Psoas muscle (tissue), 8 donors: Measurements from ENCODE around the gene ZDHHC15. TPM values are rescaled to one million over a fixed set of nuclear protein-coding genes. Genes with fewer than 3 reads are reported as not detected.
"Not testable (repeated sequence)": the region's sequence is repeated elsewhere in the genome, so short reads cannot be mapped to it uniquely, and the experiment has no call there.

ENCODE experiments used
- ATAC-seq, 4 donors: fragments of 200-7000 bp; cut with Tn5 transposase; one replicate each; pipeline ENCODE4 v1.9.1; 2020; ENCODE audit warnings: moderate library complexity in 3 of 4, mild to moderate bottlenecking in 2 of 4
- DNase-seq, 2 donors: peaks; one replicate each; pipeline ENCODE4 v3.0.0-alpha.2; 2020
- H3K27ac ChIP-seq: fragments of 200-600 bp; one replicate; pipeline ENCODE4 v1.8.0; 2022
- H3K27me3 ChIP-seq, 3 donors: fragments of 200-600 bp in 1 of 3; one replicate each; pipeline versions ENCODE4 v1.6.1 to v1.8.0; 2013 to 2022; ENCODE audit warnings: low read length in 2 of 3, mild to moderate bottlenecking in 2 of 3, moderate library complexity in 1 of 3; ENCODE audit not compliant: insufficient read depth in 3 of 3
- H3K36me3 ChIP-seq, 2 donors: fragments of 200-600 bp in 1 of 2; one replicate each; pipeline versions ENCODE4 v1.6.1 to v1.8.0; 2013 to 2022; ENCODE audit warnings: low read depth in 1 of 2, mild to moderate bottlenecking in 1 of 2, moderate library complexity in 1 of 2; ENCODE audit not compliant: insufficient read depth in 1 of 2
- H3K4me1 ChIP-seq: fragments of 200-600 bp; one replicate; pipeline ENCODE4 v1.8.0; 2022
- H3K4me3 ChIP-seq: fragments of 200-600 bp; one replicate; pipeline ENCODE4 v1.8.0; 2022; ENCODE audit warnings: mild to moderate bottlenecking
- H3K9me3 ChIP-seq: fragments of 200-600 bp; one replicate; pipeline ENCODE4 v1.8.0; 2022
- CTCF ChIP-seq: fragments of 200-600 bp; IDR thresholded peaks from one replicate; pipeline ENCODE4 v1.8.0; 2022; ENCODE audit warnings: antibody characterized with exemption
- WGBS, 3 donors: extraction: QIAGEN DNeasy Blood & Tissue Kit; methylation state at CpG; one replicate each; pipeline versions ENCODE4 v1.1.6 to v1.1.7; 2013; 5-methylcytosine and 5-hydroxymethylcytosine counted together
- intact Hi-C, 2 donors: fragments of 100-400 bp; cut with DNase I; formaldehyde crosslinking; loops; one replicate each; pipeline versions ENCODE4 v1.11.0 to v1.14.2; 2022
- polyA plus RNA-seq, 3 donors: library from polyadenylated mRNA; stranded (reverse); fragments of 200-250 nt; gene quantifications; one replicate each; pipeline ENCODE4 v1.2.3, GENCODE V29; 2013
- total RNA-seq, 4 donors: library from RNA; stranded (reverse); fragmentation: NEBNext Ultra II Directional in 2 of 4; extraction: Animal tissue kit (Norgen Biotek cat#: 25700) in 2 of 4; gene quantifications; one replicate each; pipeline versions ENCODE4 v1.2.1 to v1.2.4, GENCODE V29; 2021 to 2023
- donor health status: healthy with polysubstance abuse.
- donor health status: DM: no; HTN: no; CAD: no; lungs with moderate emphysema.
- donor health status: Bipolar disorder and iron deficiency.
- donor health status: healthy.
- donor health status: DM: yes; HTN: yes; CAD: no.
- donor health status: DM: no; HTN: no; CAD: no.
- donor health status: DM: no; HTN: no; CAD: no.
- donor health status: DM: yes; HTN: yes; CAD: no.

Gene ZDHHC15
- total and polyA plus RNA-seq, 7 donors: 0.06 to 0.46 (median 0.19) TPM

- no peak overlapping the region for H3K27ac ChIP-seq
- peaks cover 0 to 7% (median 0%) of the 10 kb centered on the region in 3 donors for H3K27me3 ChIP-seq
- intact Hi-C loops: no loop called here
- no peak overlapping the region for H3K4me3 ChIP-seq
- WGBS, 3 donors: 58 to 85% (median 61%) methylated on average over 2 of the region's 2 CpGs
- H3K36me3 ChIP-seq: no peaks in the 10 kb centered on the region
- no peak for TF ChIP-seq CTCF
- DNase-seq (no peak), ATAC-seq (no peak)
- H3K4me1 ChIP-seq: no peaks in the 10 kb centered on the region
- no peaks in the 10 kb centered on the region for H3K9me3 ChIP-seq
These were observed 21.9 kb upstream of the ZDHHC15 start for GRCh38 chrX:75544786-75545185.

GRCh38 chrX:75483933-75484332 lies 38.9 kb downstream of the ZDHHC15 start:
- H3K4me3 ChIP-seq: no peak overlapping the region
- H3K9me3 ChIP-seq: peaks cover 7% of the 10 kb centered on the region
- no peaks in the 10 kb centered on the region for H3K4me1 ChIP-seq
- WGBS, 3 donors: 39 to 88% (median 85%) methylated on average over 1 of the region's 1 CpG
- H3K27me3 ChIP-seq: no peaks in the 10 kb centered on the region
- ATAC-seq (no peak), DNase-seq (no peak)
- no peaks in the 10 kb centered on the region for H3K36me3 ChIP-seq
- no peak for TF ChIP-seq CTCF
- intact Hi-C loops: no loop called here
- no peak overlapping the region for H3K27ac ChIP-seq

GRCh38 chrX:75461780-75462179 lies 61.1 kb downstream of the ZDHHC15 start:
- H3K4me3 ChIP-seq, intact Hi-C loops, ATAC-seq, DNase-seq, H3K27ac ChIP-seq, H3K4me1 ChIP-seq, H3K27me3 ChIP-seq, H3K36me3 ChIP-seq: not testable (repeated sequence)
- peaks cover 36% of the 10 kb centered on the region for H3K9me3 ChIP-seq

- H3K27ac ChIP-seq: no peak overlapping the region
- DNase-seq: no peak
- no peak overlapping the region for H3K4me3 ChIP-seq
- no peaks in the 10 kb centered on the region for H3K27me3 ChIP-seq
- no peaks in the 10 kb centered on the region for H3K36me3 ChIP-seq
- no peak for ATAC-seq
- no peaks in the 10 kb centered on the region for H3K9me3 ChIP-seq
- intact Hi-C loops: no loop called here
- H3K4me1 ChIP-seq: no peaks in the 10 kb centered on the region
- no peak for TF ChIP-seq CTCF
These were observed 101.1 kb downstream of the ZDHHC15 start for GRCh38 chrX:75421688-75422230.

GRCh38 chrX:75407153-75407552 lies 115.7 kb downstream of the ZDHHC15 start:
- ATAC-seq, H3K27me3 ChIP-seq, H3K4me1 ChIP-seq, H3K4me3 ChIP-seq, H3K27ac ChIP-seq, H3K36me3 ChIP-seq, intact Hi-C loops, DNase-seq: not testable (repeated sequence)
- H3K9me3 ChIP-seq: peaks cover 18% of the 10 kb centered on the region
- 95 to 98% (median 96%) methylated on average over 8 to 13 of the region's 24 CpGs for WGBS, 3 donors

- ATAC-seq (no peak), DNase-seq (no peak)
- 80 to 93% (median 91%) methylated on average over 2 of the region's 2 CpGs for WGBS, 3 donors
- intact Hi-C loops: no loop called here
- H3K4me1 ChIP-seq: no peaks in the 10 kb centered on the region
- H3K27ac ChIP-seq: no peak overlapping the region
- no peaks in the 10 kb centered on the region for H3K36me3 ChIP-seq
- TF ChIP-seq CTCF: no peak
- H3K9me3 ChIP-seq: peaks cover 9% of the 10 kb centered on the region
- no peak overlapping the region for H3K4me3 ChIP-seq
- no peaks in the 10 kb centered on the region for H3K27me3 ChIP-seq
These were observed 132.4 kb downstream of the ZDHHC15 start for GRCh38 chrX:75390470-75390869.
